Neuron (in vitro differentiated cells): ENCODE data around the gene MAPK12.
"Not testable (repeated sequence)": the region's sequence is repeated elsewhere in the genome, so short reads cannot be mapped to it uniquely, and the experiment has no call there.

Experiments used
- H2AFZ ChIP-seq: one replicate; pipeline ENCODE4 v1.6.1; 2013; ENCODE audit warnings: low read depth, mild to moderate bottlenecking, inconsistent platforms, low read length, moderate library complexity
- H3K27me3 ChIP-seq: one replicate; pipeline ENCODE4 v1.6.1; 2013; ENCODE audit warnings: low read length; ENCODE audit not compliant: insufficient read depth
- H3K36me3 ChIP-seq: one replicate; pipeline ENCODE4 v1.6.1; 2013; ENCODE audit warnings: low read length; ENCODE audit not compliant: insufficient read depth
- H3K4me1 ChIP-seq: one replicate; pipeline ENCODE4 v1.6.1; 2013; ENCODE audit warnings: low read length; ENCODE audit not compliant: insufficient read depth
- H3K4me3 ChIP-seq: 2 replicates; pipeline ENCODE4 v1.5.1; 2013; ENCODE audit warnings: mild to moderate bottlenecking, low read length, moderate library complexity
- H3K9me3 ChIP-seq: one replicate; pipeline ENCODE4 v1.6.1; 2013; ENCODE audit warnings: low read length

MAPK12 gene

GRCh38 chr22:50207383-50208140, 53.9 kb downstream of the MAPK12 start:
- peaks cover 59% of the 10 kb centered on the region for H3K36me3 ChIP-seq
- H2AFZ ChIP-seq = no peak overlapping the region
- H3K4me3 ChIP-seq = no peak overlapping the region
- peaks cover 7% of the 10 kb centered on the region for H3K4me1 ChIP-seq
- H3K27me3 ChIP-seq = no peaks in the 10 kb centered on the region
- peaks cover 5% of the 10 kb centered on the region for H3K9me3 ChIP-seq

GRCh38 chr22:50206599-50206998, 54.9 kb downstream of the MAPK12 start:
- Histone ChIP-seq H3K27me3 (no peaks in the 10 kb centered on the region), H3K4me1 (peaks cover 15% of the 10 kb centered on the region)

GRCh38 chr22:50205781-50206569, 55.5 kb downstream of the MAPK12 start:
- peaks cover 46% of the 10 kb centered on the region for H3K36me3 ChIP-seq
- H3K27me3 ChIP-seq = no peaks in the 10 kb centered on the region
- H3K4me1 ChIP-seq = peaks cover 15% of the 10 kb centered on the region
- peaks cover 5% of the 10 kb centered on the region for H3K9me3 ChIP-seq
- H3K4me3 ChIP-seq = no peak overlapping the region
- H2AFZ ChIP-seq = no peak overlapping the region

More at GRCh38 chr22:50206599-50206998, 54.9 kb downstream of the MAPK12 start:
- Histone ChIP-seq H3K4me3 (no peak overlapping the region), H3K9me3 (peaks cover 5% of the 10 kb centered on the region), H3K36me3 (peaks cover 51% of the 10 kb centered on the region), H2AFZ (no peak overlapping the region)

- not testable (repeated sequence) for H3K4me3 ChIP-seq
- peaks cover 38% of the 10 kb centered on the region for H3K36me3 ChIP-seq
Observed at GRCh38 chr22:50204998-50205397, 56.5 kb downstream of the MAPK12 start.

DNA sequence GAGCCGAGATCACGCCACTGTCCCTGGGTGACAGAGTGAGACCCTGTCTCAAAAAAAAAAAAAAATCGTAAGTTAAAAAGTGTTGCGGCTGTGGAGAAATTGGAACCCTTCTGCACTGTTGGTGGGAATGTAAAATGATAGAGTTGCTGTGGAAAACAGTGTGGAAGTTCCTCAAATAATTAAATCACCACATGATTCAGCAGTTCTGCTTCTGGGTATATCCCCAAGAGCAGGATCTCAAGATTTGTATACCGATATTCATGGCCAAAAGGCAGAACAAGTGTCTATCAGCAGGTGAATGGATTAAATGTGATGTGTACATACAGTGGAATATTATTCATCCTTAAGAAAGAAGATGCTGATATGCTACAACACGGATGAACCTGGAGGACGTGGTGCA, 56.9 kb downstream of the MAPK12 start:
- H2AFZ ChIP-seq = no peak overlapping the region
- peaks cover 5% of the 10 kb centered on the region for H3K9me3 ChIP-seq
- no peak overlapping the region for H3K4me3 ChIP-seq
- peaks cover 22% of the 10 kb centered on the region for H3K4me1 ChIP-seq
- peaks cover 38% of the 10 kb centered on the region for H3K36me3 ChIP-seq
- no peaks in the 10 kb centered on the region for H3K27me3 ChIP-seq

More at GRCh38 chr22:50204998-50205397, 56.5 kb downstream of the MAPK12 start:
- H2AFZ ChIP-seq, H3K9me3 ChIP-seq, H3K27me3 ChIP-seq: not testable (repeated sequence)
- H3K4me1 ChIP-seq = peaks cover 18% of the 10 kb centered on the region

GRCh38 chr22:50203288-50203687, 58.2 kb downstream of the MAPK12 start:
- no peak overlapping the region for H2AFZ ChIP-seq
- H3K4me3 ChIP-seq = no peak overlapping the region
- H3K27me3 ChIP-seq = no peaks in the 10 kb centered on the region
- peaks cover 5% of the 10 kb centered on the region for H3K9me3 ChIP-seq
- H3K36me3 ChIP-seq = peaks cover 35% of the 10 kb centered on the region
- peaks cover 25% of the 10 kb centered on the region for H3K4me1 ChIP-seq
